Stimulated activated CD4-positive, alpha-beta T cell treated with anti-CD3 and anti-CD28 coated beads, Interleukin-15, amount 100 ng/mL, for 1 hour (primary cell): Measurements from ENCODE around the gene SMIM35.

Experiments used
- DNase-seq, 2 donors: peaks; one replicate each; pipeline ENCODE4 v3.0.0-alpha.2; 2020; ENCODE audit warnings: low read depth in 1 of 2, low spot score in 1 of 2

The SMIM35 gene

GRCh38 chr11:118086913-118087768, at the start of gene SMIM35:
Gene SMIM35 (minus strand): TSS chr11:118086963. CDS start chr11:118086757, 206 bp downstream.
- DNase-seq, result no peak

- DNase-seq, result no peak
Observed at GRCh38 chr11:118136341-118136740, 49.6 kb upstream of the SMIM35 start.

DNA sequence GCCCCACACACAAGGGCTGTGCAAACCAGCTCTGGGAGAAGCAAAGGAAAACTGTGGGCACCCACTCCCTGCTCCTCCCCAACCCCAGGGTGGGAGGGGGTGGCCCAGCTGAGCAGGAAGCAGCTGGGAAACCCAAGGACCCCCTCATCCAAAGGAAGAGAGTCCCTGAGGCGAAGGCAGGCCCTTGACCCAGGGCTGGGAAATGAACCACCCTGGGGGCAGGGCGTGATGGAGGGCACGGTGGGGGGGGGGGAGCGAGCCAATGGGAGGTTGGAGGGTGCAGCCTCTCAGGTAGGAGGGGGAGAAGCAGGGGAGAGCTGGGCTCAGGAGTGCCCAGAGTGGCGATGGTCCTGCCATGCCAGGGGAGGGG, 49.0 kb upstream of the SMIM35 start:
- DNase-seq, result no peak

GRCh38 chr11:118135051-118135795, 48.5 kb upstream of the SMIM35 start:
- no peak for DNase-seq

GRCh38 chr11:118133816-118134215, 47.1 kb upstream of the SMIM35 start:
- DNase-seq, result no peak

DNA sequence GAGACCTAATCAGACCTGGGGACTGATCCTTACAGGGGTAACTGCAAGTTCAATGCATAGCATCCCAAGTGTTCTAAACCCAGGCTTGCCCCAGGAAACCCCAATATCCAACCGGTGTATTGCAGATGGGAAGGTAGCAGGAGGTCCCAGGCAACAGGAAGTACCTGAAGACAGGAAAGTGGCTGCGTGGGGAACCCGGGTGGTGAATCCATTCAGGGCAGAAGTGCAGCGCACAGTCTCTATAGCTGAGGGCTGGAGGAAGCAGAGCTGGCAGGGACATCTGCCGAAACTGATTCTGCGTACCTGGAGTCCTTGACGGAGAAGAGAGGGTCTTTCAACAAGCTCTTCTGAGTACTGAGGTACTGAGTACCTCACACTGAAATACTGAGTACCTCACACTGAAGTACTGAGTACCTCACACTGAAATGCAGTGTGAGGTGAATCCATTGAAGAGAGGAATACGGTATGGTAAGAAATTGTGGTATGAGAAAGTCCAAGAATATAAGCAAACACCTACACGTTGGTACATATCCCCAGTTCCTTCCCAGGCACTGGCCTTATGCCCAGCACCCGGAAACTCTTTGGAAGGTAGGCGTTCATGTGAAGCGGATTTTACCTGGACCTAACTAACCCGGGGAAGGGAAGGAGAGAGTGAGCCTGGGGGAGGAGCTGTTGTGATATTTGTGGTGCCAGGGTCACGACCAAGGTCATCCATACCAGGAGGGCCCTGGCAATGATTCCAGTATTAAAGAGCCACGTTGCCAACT, 45.8 kb upstream of the SMIM35 start:
- no peak for DNase-seq

GRCh38 chr11:118129471-118130172, 42.9 kb upstream of the SMIM35 start:
- no peak for DNase-seq

- DNase-seq, result no peak
Observed at GRCh38 chr11:118128721-118129470, 42.1 kb upstream of the SMIM35 start.

DNA sequence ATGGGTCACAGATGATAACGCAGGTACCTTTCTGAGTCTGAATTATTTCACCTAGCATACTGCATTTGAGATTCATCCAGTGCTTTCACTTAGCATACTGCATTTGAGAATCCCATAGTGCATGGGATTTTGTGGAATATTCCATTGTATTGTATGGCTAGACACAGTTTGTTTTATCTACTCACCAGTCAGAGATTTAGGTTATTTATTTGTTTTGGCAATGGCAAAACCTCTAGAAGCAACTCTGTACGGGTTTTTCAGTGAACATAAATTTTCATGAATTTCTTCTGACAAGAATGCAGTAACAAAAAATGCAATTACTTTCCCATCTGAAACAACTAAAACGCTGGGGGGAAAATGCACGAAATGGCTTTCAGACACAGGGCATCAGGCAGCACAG, 41.5 kb upstream of the SMIM35 start:
- DNase-seq, result no peak

GRCh38 chr11:118126082-118126838, 39.5 kb upstream of the SMIM35 start:
- no peak for DNase-seq

- no peak for DNase-seq
Observed at GRCh38 chr11:118124929-118125535, 38.3 kb upstream of the SMIM35 start.

- no peak for DNase-seq
Observed at GRCh38 chr11:118120793-118121192, 34.0 kb upstream of the SMIM35 start.

GRCh38 chr11:118117790-118118601, 31.2 kb upstream of the SMIM35 start:
- DNase-seq, result no peak

- no peak for DNase-seq
Observed at GRCh38 chr11:118115048-118115447, 28.3 kb upstream of the SMIM35 start.

- no peak for DNase-seq
Observed at GRCh38 chr11:118114266-118114665, 27.5 kb upstream of the SMIM35 start.

- DNase-seq, result no peak
Observed at GRCh38 chr11:118112711-118113430, 26.1 kb upstream of the SMIM35 start.

DNA sequence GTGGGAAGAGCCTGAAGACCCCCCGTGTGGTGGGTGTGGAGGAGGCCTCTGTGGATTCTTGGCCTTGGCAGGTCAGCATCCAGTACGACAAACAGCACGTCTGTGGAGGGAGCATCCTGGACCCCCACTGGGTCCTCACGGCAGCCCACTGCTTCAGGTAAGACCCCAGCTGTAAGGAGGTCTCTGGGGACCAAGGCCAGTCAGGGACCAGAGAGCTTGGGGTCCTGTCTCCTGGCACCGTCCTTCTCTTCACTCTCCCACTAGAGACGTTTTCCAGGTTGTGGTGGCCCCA, 24.9 kb upstream of the SMIM35 start:
- no peak for DNase-seq
